ENCODE results near the gene TRNP1.
"Not testable (repeated sequence)": the region's sequence is repeated elsewhere in the genome, so short reads cannot be mapped to it uniquely, and the experiment has no call there.

TRNP1 gene

DNA sequence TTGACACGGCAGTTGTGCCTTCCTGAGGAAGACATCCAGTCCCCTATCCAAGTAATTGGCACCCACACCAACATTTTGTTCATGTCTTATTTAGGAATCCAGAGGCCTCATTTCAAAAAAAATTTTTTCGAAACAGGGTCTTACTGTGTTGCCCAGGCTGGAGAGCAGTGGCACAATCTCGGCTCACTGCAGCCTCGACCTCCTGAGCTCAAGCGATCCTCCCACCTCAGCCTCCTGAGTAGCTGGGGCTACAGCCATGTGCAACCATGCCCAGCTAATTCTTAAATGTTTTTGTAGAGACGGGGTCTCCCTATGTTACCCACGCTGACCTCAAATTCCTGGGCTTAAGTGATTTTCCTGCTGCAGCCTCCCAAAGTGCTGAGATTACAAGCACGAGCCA lies 9.2 kb upstream of the TRNP1 start:
- Histone ChIP-seq H3K4me3 (no peak overlapping the region), H3K27ac (no peak overlapping the region)
- no peak for DNase-seq (ENCODE audit: low spot score)
- TF ChIP-seq, protein P1, sequence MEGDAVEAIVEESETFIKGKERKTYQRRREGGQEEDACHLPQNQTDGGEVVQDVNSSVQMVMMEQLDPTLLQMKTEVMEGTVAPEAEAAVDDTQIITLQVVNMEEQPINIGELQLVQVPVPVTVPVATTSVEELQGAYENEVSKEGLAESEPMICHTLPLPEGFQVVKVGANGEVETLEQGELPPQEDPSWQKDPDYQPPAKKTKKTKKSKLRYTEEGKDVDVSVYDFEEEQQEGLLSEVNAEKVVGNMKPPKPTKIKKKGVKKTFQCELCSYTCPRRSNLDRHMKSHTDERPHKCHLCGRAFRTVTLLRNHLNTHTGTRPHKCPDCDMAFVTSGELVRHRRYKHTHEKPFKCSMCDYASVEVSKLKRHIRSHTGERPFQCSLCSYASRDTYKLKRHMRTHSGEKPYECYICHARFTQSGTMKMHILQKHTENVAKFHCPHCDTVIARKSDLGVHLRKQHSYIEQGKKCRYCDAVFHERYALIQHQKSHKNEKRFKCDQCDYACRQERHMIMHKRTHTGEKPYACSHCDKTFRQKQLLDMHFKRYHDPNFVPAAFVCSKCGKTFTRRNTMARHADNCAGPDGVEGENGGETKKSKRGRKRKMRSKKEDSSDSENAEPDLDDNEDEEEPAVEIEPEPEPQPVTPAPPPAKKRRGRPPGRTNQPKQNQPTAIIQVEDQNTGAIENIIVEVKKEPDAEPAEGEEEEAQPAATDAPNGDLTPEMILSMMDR (IDR thresholded peaks at IDR 0.05): no peak

DNA sequence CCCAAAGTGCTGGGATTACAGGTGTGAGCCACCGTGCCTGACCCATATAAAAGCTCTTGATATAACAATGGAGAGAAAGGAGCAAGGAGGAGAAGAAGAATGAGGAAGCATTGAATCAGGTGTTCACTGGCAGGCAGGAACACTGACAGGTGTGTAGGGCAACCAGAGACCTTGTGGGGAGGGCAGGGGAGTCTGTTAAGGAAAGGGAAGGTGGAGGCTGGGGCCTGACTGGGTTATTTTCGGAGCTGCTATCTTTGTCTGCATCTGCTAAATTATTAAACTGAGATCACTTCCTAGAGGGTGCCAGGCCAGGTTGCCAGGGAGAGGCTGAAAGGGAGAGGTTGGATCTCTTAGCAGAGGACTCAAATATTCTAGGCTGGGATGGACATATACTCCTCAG lies 6.8 kb upstream of the TRNP1 start:
- H3K4me3 ChIP-seq: no peak overlapping the region
- TF ChIP-seq, protein P1 (IDR thresholded peaks at IDR 0.05): no peak
- no peak overlapping the region for H3K27ac ChIP-seq
- no peak for DNase-seq (ENCODE audit: low spot score)

DNA sequence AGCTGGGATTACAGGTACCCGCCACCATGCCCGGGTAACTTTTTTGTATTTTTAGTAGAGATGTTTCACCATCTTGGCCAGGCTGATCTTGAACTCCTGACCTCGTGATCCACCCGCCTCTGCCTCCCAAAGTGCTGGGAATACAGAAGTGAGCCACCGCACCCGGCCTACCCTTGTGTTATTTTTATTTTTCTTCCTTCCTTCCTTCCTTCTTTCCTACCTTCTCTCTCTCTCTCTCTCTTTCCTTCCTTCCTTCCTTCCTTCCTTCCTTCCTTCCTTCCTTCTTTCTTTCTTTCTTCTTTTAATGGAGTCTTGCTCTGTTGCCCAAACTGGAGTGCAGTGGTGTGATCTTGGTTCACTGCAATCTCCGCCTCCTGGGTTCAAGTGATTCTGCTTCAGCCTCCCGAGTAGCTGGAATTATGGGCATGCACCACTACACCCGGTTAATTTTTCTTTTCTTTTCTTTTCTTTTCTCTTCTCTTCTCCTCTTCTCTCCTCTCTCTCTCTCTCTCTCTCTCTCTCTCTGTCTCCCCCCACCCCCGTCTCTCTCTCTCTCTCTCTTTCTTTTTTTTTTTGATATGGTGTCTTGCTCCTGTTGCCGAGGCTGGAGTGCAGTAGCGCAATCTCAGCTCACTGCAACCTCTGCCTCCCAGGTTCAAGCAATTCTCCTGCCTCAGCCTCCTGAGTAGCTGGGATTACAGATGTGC lies 3.9 kb upstream of the TRNP1 start:
- H3K4me3 ChIP-seq; H3K27ac ChIP-seq; DNase-seq (ENCODE audit: low spot score): not testable (repeated sequence)

DNA sequence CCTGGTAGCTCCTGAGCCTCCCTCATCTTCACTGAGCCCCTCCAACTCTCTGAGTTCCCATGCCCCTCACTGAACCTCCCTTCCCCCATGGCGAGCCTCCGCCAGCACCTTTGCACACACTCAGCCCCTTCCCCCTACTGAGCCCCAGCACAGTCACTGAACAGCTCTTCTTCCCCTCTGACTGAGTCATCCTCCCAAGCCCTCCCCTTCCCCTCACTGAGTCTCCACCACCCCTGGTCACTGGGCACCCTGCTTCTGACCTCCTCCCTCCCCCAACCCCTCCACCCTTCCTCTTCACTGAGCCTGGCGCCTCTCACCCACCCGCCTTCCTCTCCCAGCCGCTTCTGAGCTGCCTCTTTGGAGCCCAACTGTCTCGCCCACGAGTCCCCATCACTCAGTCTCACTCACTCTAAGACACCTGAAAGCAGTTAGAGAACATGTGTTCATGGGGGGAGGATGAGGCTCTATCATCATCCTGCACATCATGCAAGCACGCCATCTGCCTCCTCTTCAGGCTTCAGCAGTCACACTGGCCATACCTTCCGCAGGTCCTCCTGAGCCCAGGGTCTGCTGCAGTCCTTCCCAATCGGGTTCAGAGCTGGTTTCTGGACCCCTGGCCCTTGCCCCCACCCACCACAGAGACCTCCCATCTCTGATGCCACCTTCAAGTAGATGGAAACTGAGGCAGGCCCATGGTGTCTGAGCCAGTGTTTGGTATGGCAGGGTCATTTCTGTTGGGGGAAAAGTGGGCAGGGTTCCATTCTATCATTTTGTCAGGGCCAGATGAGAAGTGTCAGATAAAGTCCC lies 2.0 kb upstream of the TRNP1 start:
- TF ChIP-seq, protein P1 (IDR thresholded peaks at IDR 0.05): no peak
- no peak overlapping the region for H3K27ac ChIP-seq
- no peak for DNase-seq (ENCODE audit: low spot score)
- no peak overlapping the region for H3K4me3 ChIP-seq

DNA sequence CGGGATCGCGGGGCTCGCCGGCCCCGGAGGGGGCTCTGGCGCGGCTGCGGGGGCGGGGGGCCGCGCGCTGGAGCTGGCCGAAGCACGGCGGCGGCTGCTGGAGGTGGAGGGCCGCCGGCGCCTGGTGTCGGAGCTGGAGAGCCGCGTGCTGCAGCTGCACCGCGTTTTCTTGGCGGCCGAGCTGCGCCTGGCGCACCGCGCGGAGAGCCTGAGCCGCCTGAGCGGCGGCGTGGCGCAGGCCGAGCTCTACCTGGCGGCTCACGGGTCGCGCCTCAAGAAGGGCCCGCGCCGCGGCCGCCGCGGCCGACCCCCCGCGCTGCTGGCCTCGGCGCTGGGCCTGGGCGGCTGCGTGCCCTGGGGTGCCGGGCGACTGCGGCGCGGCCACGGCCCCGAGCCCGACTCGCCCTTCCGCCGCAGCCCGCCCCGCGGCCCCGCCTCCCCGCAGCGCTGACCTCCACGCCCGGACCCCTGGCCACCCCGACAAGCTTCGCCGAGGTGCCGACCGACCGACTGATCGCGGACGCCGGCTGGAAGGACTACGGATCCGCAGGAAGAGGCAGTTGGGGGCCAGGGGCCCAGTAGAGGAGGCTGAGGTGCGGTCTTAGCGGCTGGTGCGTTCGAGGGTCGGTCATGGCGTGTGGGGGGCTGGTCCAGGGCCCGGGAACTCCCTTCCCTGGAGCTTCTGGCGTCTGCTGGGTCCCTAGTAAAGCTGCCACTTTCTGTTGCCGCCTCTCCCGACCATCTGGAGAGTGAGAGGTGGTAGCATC lies 711 bp downstream of the TRNP1 start:
- TF ChIP-seq, protein P1 (IDR thresholded peaks at IDR 0.05): no peak
- H3K27ac ChIP-seq: peak overlapping the region; percentile 60 to 85
- H3K4me3 ChIP-seq: peak overlapping the region; percentile 89
- DNase-seq (ENCODE audit: low spot score): no peak

DNA sequence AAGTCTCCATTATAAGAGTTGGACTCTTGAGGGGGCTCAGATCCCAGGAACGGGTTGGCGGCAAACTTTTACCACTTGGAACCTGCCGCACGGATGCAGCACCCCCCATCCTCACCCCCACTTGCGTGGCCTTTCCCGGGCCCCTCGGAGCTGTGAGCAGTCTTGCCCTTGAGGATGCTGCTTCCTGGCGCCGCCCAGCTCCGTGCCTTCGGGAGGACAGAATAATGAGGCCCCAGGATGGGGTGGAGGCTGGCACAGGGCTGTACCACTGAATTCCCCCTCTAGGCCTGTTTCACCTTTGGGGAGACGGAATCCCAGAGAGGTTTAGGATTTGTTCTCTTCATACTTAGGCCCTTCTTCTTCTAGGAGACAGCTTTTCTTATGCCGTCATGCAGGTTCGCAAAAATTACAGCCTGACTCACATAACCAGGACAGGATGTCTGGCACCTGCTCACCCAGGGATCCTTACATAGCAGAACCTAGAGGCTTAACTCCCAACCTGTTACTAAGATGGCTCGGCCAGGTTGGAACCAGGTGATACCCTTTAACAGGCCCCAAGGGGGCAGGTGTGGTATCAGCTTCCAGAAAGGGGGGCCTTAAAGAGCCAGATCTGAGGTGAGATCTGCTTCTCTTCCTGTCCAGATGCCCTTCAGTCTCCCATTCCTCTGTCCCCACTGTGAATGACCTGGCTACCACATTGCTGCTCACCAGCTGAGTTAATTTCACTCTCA lies 1.5 kb downstream of the TRNP1 start:
- peak overlapping the region; percentile 89 for H3K4me3 ChIP-seq
- peak overlapping the region; percentile 60 to 85 for H3K27ac ChIP-seq
- TF ChIP-seq, protein P1 (IDR thresholded peaks at IDR 0.05): no peak
- no peak for DNase-seq (ENCODE audit: low spot score)

DNA sequence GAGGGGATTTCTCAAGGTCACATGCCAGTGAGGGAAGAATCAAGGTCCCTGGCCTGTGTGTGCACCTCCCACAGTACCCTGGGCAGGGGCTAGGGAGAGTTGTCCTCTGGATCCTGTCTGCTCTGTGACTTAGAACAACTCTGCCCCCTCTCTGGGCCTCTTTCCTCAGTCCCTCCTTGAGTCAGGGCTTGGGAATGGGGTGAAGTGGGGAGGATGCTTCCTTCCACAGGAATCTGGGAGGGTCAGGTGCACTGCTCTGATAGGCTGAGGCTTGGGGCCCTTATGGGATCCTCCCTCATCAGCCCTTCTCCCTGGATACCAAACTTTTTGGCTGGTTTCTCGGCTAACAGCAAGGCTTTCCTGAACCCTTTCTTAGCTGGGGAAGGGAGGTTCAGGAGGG lies 2.5 kb downstream of the TRNP1 start:
- peak overlapping the region; percentile 28 for H3K4me3 ChIP-seq
- H3K27ac ChIP-seq: peak overlapping the region in 1 of 2 donors; percentile 57
- no peak for DNase-seq (ENCODE audit: low spot score)
- TF ChIP-seq, protein P1 (IDR thresholded peaks at IDR 0.05): no peak

Measured in coronary artery (tissue), 2 donors.